K562 (cell line): ENCODE measurements around the gene NEURL1B. TPM values are rescaled to one million over a fixed set of nuclear protein-coding genes. Genes with fewer than 3 reads are reported as not detected.

Experiments used
- ATAC-seq: fragments of 200-7000 bp; cut with Tn5 transposase; 3 replicates; pipeline ENCODE4 v1.9.1; 2020; ENCODE audit warnings: moderate library complexity
- BruUV-seq: library from RNA; stranded (reverse); fragments of 400-500 nt; replicated peaks from 2 replicates; lab custom pipeline; 2021; lab: Mats Ljungman, UMichigan
- CTCF ChIA-PET: fragments of 300-600 bp; formaldehyde crosslinking; extraction: SDS; loops from one replicate; lab custom pipeline; 2021; ENCODE audit warnings: low intra/inter-chr PET ratio; lab: Yijun Ruan, JAX
- POLR2A ChIA-PET: fragments of 300-600, 350-650 bp; sonication (Branson Sonifier 250); formaldehyde crosslinking; extraction: SDS; loops from one replicate; lab custom pipeline; 2021; ENCODE audit warnings: antibody characterized with exemption, inconsistent platforms; lab: Yijun Ruan, JAX
- DNase-seq, 4 experiments: peaks; one replicate each; pipeline versions ENCODE4 v3.0.0 to v3.0.0-alpha.2; 2011 to 2018; ENCODE audit warnings: low spot score in 3 of 4, mixed read lengths in 3 of 4; ENCODE audit errors: extremely low read depth in 1 of 4
- FAIRE-seq: peaks from 2 replicates; lab custom pipeline; 2011; peaks lifted over from hg19 to GRCh38; lab: Jason Lieb, UNC
- H2AFZ ChIP-seq: 2 replicates; pipeline ENCODE4 v1.6.0; 2011; ENCODE audit warnings: low read depth, low read length, control low read depth, inconsistent platforms
- H3K27ac ChIP-seq: fragments of 200-600 bp; 3 replicates; pipeline ENCODE4 v1.8.0; 2011; ENCODE audit warnings: low read depth, mild to moderate bottlenecking, control low read depth, inconsistent platforms, low read length, moderate library complexity, mixed read lengths; ENCODE audit errors: extremely low read depth
- H3K27me3 ChIP-seq, 2 experiments: fragments of 300-600 bp in 1 of 2; 2 replicates in 1 of 2; 3 replicates in 1 of 2; pipeline versions ENCODE4 v1.6.0 to v1.8.0; 2011; ENCODE audit warnings: inconsistent platforms in 2 of 2, low read length in 2 of 2, mild to moderate bottlenecking in 1 of 2, mixed read lengths in 1 of 2, moderate library complexity in 1 of 2; ENCODE audit not compliant: control insufficient read depth in 2 of 2, insufficient read depth in 2 of 2
- H3K36me3 ChIP-seq: fragments of 300-600 bp; 3 replicates; pipeline ENCODE4 v1.8.0; 2011; ENCODE audit warnings: mild to moderate bottlenecking, low read length, inconsistent platforms; ENCODE audit not compliant: control insufficient read depth, insufficient read depth
- H3K4me1 ChIP-seq, 2 experiments: fragments of 200-600 bp in 1 of 2; replicated peaks in 1 of 2; 2 replicates in 1 of 2; 3 replicates in 1 of 2; pipeline versions ENCODE4 v1.5.1 to v1.8.0; 2011; ENCODE audit warnings: inconsistent platforms in 2 of 2, low read length in 2 of 2, mild to moderate bottlenecking in 1 of 2, mixed read lengths in 1 of 2, moderate library complexity in 1 of 2; ENCODE audit not compliant: control insufficient read depth in 2 of 2, insufficient read depth in 2 of 2
- H3K4me2 ChIP-seq: 2 replicates; pipeline ENCODE4 v1.6.1; 2011; ENCODE audit warnings: low read length, control low read depth, inconsistent platforms, mixed read lengths; ENCODE audit not compliant: insufficient read depth
- H3K4me3 ChIP-seq: fragments of 200-600 bp; sonication (generic), shearing (Covaris generic); 2 replicates; pipeline ENCODE4 v1.5.1; 2016; ENCODE audit warnings: control low read depth, inconsistent platforms
- H3K79me2 ChIP-seq: fragments of 200-600 bp; 3 replicates; pipeline ENCODE4 v1.8.0; 2011; ENCODE audit warnings: low read length, inconsistent platforms; ENCODE audit not compliant: control insufficient read depth, insufficient read depth
- H3K9ac ChIP-seq, 2 experiments: 2 replicates each; pipeline versions ENCODE4 v1.6.0 to v1.6.1; 2011; ENCODE audit warnings: low read depth in 2 of 2, low read length in 2 of 2, control low read depth in 1 of 2, inconsistent platforms in 1 of 2, mild to moderate bottlenecking in 1 of 2, mixed read lengths in 1 of 2; ENCODE audit not compliant: insufficient read depth in 1 of 2
- H3K9me1 ChIP-seq: one replicate; pipeline ENCODE4 v1.6.0; 2011; ENCODE audit warnings: inconsistent platforms, mild to moderate bottlenecking, low read length, moderate library complexity; ENCODE audit not compliant: control insufficient read depth, insufficient read depth
- H3K9me3 ChIP-seq: replicated peaks from 2 replicates; pipeline ENCODE4 v1.5.1; 2011; ENCODE audit warnings: low read depth, low read length, inconsistent platforms; ENCODE audit not compliant: control insufficient read depth, insufficient read depth
- H4K20me1 ChIP-seq: replicated peaks from 2 replicates; pipeline ENCODE4 v1.6.1; 2011; ENCODE audit warnings: low read length, inconsistent platforms, mixed read lengths; ENCODE audit not compliant: control insufficient read depth, insufficient read depth
- EP400 ChIP-seq: fragments of 450-650 bp; IDR thresholded peaks from 2 replicates; pipeline ENCODE4 v1.6.1; 2017; ENCODE audit warnings: antibody characterized with exemption, mild to moderate bottlenecking, moderate library complexity
- NFIC ChIP-seq: fragments of 450-650 bp; IDR thresholded peaks from 2 replicates; pipeline ENCODE4 v1.6.1; 2017; ENCODE audit warnings: mild to moderate bottlenecking, inconsistent platforms
- POLR3A ChIP-seq: IDR thresholded peaks from 2 replicates; pipeline ENCODE4 v1.6.1; 2011; ENCODE audit warnings: borderline replicate concordance, mild to moderate bottlenecking, moderate library complexity; ENCODE audit not compliant: insufficient read length, insufficient read depth; ENCODE audit errors: extremely low read depth
- RBM25 ChIP-seq: fragments of 200-400 bp; formaldehyde crosslinking; IDR thresholded peaks from 2 replicates; pipeline ENCODE4 v1.6.1; 2018; ENCODE audit warnings: low read length, low read depth, moderate library complexity; ENCODE audit not compliant: severe bottlenecking
- TFAM ChIP-seq: fragments of 250-450 bp; sonication (Bioruptor Pico); conservative IDR thresholded peaks from 2 replicates; pipeline ENCODE4 v1.5.0; 2021; ENCODE audit warnings: mild to moderate bottlenecking, moderate library complexity
- ZNF707 ChIP-seq: fragments of 250-450 bp; sonication (Bioruptor Pico); conservative IDR thresholded peaks from 2 replicates; pipeline ENCODE4 v1.8.0; 2022; ENCODE audit warnings: inconsistent platforms, mild to moderate bottlenecking, moderate library complexity
- WGBS: fragments of 100-300 bp; shearing (Covaris generic); methylation state at CpG from one replicate; pipeline ENCODE4 v1.1.6; 2016; ENCODE audit warnings: low coverage, mixed read lengths; ENCODE audit not compliant: insufficient coverage; ENCODE audit errors: missing lambda C conversion rate; 5-methylcytosine and 5-hydroxymethylcytosine counted together
- in situ Hi-C: fragments of 300-500 bp; cut with MboI; formaldehyde crosslinking; loops from 4 replicates; pipeline ENCODE4 v1.15.0; 2018; ENCODE audit warnings: inconsistent platforms, mixed read lengths
- intact Hi-C: fragments of 100-400 bp; cut with micrococcal nuclease; formaldehyde crosslinking; loops from 2 replicates; pipeline ENCODE4 v1.14.2; 2022
- polyA plus RNA-seq, 8 experiments: library from polyadenylated mRNA; depleted of rRNA in 4 of 8; stranded (reverse) in 5 of 8; unstranded in 3 of 8; fragments of >200 nt; fragmentation: Nextera tagmentation in 2 of 8; fragmentation: Illumina TruSeq in 1 of 8; extraction: Ambion mirVana in 2 of 8; extraction: Trizol in 1 of 8; gene quantifications; 2 replicates each; pipeline versions ENCODE4 v1.2.1 to v1.2.3, GENCODE V29; 2011 to 2014; ENCODE audit warnings: inconsistent platforms in 1 of 8, missing spikeins in 1 of 8
- total RNA-seq, 7 experiments: library from RNA; depleted of rRNA in 6 of 7; stranded (reverse); fragments of >200 nt in 6 of 7; fragmentation: Illumina TruSeq in 2 of 7; extraction: Trizol in 2 of 7; gene quantifications; 2 replicates each; pipeline versions ENCODE4 v1.2.1 to v1.2.3, GENCODE V29; 2011 to 2021; ENCODE audit warnings: low replicate concordance in 1 of 7
- TF ChIP-seq, protein P1 (sequence below): fragments of 250-450 bp; sonication (Bioruptor Pico); IDR thresholded peaks from 2 replicates; pipeline ENCODE4 v1.4.0; 2020; ENCODE audit warnings: borderline replicate concordance
- TF ChIP-seq, protein P2 (sequence below): sonication (generic); formaldehyde crosslinking; IDR thresholded peaks from 2 replicates; pipeline ENCODE4 v1.8.1; 2023; ENCODE audit warnings: mild to moderate bottlenecking, missing genetic modification reagents

Gene NEURL1B
- total and polyA plus RNA-seq, 9 of the 15 experiments (the other 6 are each of a cell fraction or from before 2014, with no cell fraction given), result 0.04 TPM; not detected in 8

DNA sequence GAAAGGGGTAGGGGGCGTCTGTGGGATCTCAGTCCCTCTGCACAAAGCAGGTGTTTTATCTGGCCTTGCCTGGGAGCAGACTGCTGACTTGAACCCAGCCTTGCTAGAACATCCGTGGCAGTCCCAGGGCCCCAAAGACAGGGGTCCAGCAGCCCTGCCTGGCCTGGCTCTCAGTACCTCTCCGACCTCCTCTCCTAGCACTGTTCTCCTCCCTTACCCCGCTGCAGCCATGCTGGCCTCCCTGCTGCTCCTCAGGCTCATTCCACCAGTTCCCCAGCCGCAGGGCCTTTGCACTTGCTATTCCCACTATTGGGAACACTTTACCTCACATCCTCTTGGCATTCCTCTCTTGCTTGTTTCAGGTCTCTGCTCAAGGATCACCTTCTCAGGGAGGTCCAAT is 84.7 kb downstream of the NEURL1B start:
- no peak for DNase-seq
- 0 out of 2 replicates have a peak, but pooled peaks cover 2% of the 10 kb centered on the region for H4K20me1 ChIP-seq
- H3K4me1 ChIP-seq, result peaks cover 0 to 3% of the 10 kb centered on the region in 2 experiments; a peak in 1 of 5 replicates
- no peak overlapping the region for H3K4me3 ChIP-seq
- no peaks in the 10 kb centered on the region for H3K36me3 ChIP-seq
- no peak overlapping the region for H2AFZ ChIP-seq
- no peak overlapping the region for H3K27ac ChIP-seq
- no peak overlapping the region for H3K9ac ChIP-seq
- no peak for ATAC-seq
- no peaks in the 10 kb centered on the region for H3K79me2 ChIP-seq
- in situ Hi-C loops, result no loop called here
- BruUV-seq, result no TSS peak
- H3K4me2 ChIP-seq, result no peak overlapping the region
- TF ChIP-seq ZNF707 (CRISPR knock-in tag), result no peak
- TF ChIP-seq TFAM (CRISPR knock-in tag), result no peak
- peak; percentile 39 for TF ChIP-seq RBM25
- TF ChIP-seq, all 486 proteins: peak for 1
- Histone ChIP-seq H3K9me3 (no peaks in the 10 kb centered on the region), H3K27me3 (peaks cover 24 to 40% of the 10 kb centered on the region in 2 experiments; a peak in 4 of 5 replicates), H3K9me1 (no peaks in the 10 kb centered on the region)
- FAIRE-seq, result no peak
- intact Hi-C loops, result no loop called here
- ChIA-PET POLR2A (no interaction called here), CTCF (no interaction called here)
- WGBS, result 6% methylated on average over 5 of the region's 5 CpGs

DNA sequence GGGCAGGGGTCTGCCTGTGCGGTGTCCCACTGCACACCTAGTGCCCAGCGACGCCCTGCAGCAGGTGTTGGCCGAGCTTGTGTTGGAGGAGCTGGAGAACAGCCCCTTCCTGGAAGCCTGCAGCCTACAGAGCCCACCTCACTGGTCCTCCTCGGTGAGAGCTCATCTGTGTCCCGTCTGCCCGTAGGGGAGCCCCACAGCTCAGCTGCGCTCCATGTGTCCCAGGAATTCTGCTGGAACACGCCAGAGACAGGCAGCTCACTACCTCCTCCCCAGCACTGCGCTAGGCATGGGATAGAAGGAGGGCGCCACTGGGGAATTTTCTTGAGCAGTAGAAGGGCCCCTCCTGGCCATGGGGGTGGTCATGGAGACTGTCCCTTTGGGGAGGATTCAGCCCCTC is 85.9 kb downstream of the NEURL1B start:
- CTCF ChIA-PET, result no interaction called here
- TF ChIP-seq, protein P1, sequence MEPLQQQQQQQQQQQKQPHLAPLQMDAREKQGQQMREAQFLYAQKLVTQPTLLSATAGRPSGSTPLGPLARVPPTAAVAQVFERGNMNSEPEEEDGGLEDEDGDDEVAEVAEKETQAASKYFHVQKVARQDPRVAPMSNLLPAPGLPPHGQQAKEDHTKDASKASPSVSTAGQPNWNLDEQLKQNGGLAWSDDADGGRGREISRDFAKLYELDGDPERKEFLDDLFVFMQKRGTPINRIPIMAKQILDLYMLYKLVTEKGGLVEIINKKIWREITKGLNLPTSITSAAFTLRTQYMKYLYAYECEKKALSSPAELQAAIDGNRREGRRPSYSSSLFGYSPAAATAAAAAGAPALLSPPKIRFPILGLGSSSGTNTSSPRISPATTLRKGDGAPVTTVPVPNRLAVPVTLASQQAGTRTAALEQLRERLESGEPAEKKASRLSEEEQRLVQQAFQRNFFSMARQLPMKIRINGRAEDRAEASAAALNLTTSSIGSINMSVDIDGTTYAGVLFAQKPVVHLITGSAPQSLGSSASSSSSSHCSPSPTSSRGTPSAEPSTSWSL, result no peak
- TF ChIP-seq, protein P2, sequence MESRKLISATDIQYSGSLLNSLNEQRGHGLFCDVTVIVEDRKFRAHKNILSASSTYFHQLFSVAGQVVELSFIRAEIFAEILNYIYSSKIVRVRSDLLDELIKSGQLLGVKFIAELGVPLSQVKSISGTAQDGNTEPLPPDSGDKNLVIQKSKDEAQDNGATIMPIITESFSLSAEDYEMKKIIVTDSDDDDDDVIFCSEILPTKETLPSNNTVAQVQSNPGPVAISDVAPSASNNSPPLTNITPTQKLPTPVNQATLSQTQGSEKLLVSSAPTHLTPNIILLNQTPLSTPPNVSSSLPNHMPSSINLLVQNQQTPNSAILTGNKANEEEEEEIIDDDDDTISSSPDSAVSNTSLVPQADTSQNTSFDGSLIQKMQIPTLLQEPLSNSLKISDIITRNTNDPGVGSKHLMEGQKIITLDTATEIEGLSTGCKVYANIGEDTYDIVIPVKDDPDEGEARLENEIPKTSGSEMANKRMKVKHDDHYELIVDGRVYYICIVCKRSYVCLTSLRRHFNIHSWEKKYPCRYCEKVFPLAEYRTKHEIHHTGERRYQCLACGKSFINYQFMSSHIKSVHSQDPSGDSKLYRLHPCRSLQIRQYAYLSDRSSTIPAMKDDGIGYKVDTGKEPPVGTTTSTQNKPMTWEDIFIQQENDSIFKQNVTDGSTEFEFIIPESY (CRISPR knock-in tag), result no peak
- TF ChIP-seq NFIC (no peak), POLR3A (no peak), EP400 (no peak)

More for the DNA sequence above, 85.9 kb downstream of the NEURL1B start:
- no peak overlapping the region for H3K27ac ChIP-seq
- no peaks in the 10 kb centered on the region for H3K9me3 ChIP-seq
- FAIRE-seq (no peak), ATAC-seq (no peak), DNase-seq (no peak)
- POLR2A ChIA-PET, result interaction anchor here (0.6 to 1.5 kb wide), 3 partner anchors 42 to 85 kb away, joined by 3 to 4 read pairs (median 4); no protein-coding TSS in a partner anchor
- no peaks in the 10 kb centered on the region for H3K9me1 ChIP-seq
- no peaks in the 10 kb centered on the region for H3K79me2 ChIP-seq
- 0 out of 2 replicates have a peak, but pooled peaks cover 2% of the 10 kb centered on the region for H4K20me1 ChIP-seq
- H3K4me3 ChIP-seq, result no peak overlapping the region
- H3K9ac ChIP-seq, result peak overlapping the region in 1 of 2 experiments; percentile 57; a peak in 1 of 4 replicates
- peaks cover 0 to 6% of the 10 kb centered on the region in 2 experiments; a peak in 2 of 5 replicates for H3K4me1 ChIP-seq
- WGBS, result 14% methylated on average over 8 of the region's 11 CpGs
- intact Hi-C loops, result no loop called here
- no peak overlapping the region for H3K4me2 ChIP-seq
- H2AFZ ChIP-seq, result no peak overlapping the region
- H3K36me3 ChIP-seq, result no peaks in the 10 kb centered on the region
- H3K27me3 ChIP-seq, result peaks cover 24 to 44% of the 10 kb centered on the region in 2 experiments; a peak in 4 of 5 replicates
- BruUV-seq, result no TSS peak
- in situ Hi-C loops, result no loop called here
